GM23248 (cell line): ENCODE data around the gene PEX13. TPM values are rescaled to one million over a fixed set of nuclear protein-coding genes. Genes with fewer than 3 reads are reported as not detected.

ENCODE experiments used
- DNase-seq: peaks from one replicate; pipeline ENCODE4 v3.0.0-alpha.2; 2015
- H2AFZ ChIP-seq: fragments of 200-600 bp; sonication (generic); 2 replicates; pipeline ENCODE4 v1.6.1; 2016; ENCODE audit warnings: antibody characterized with exemption
- H3F3A ChIP-seq: fragments of 200-600 bp; sonication (generic); 2 replicates; pipeline ENCODE4 v1.6.1; 2016; ENCODE audit warnings: mild to moderate bottlenecking, antibody characterized with exemption, mixed run types; ENCODE audit not compliant: insufficient read depth
- H3K27ac ChIP-seq: fragments of 200-600 bp; sonication (generic); 2 replicates; pipeline ENCODE4 v1.5.1; 2016; ENCODE audit warnings: mild to moderate bottlenecking
- H3K27me3 ChIP-seq: fragments of 200-600 bp; sonication (generic); replicated peaks from 2 replicates; pipeline ENCODE4 v1.6.1; 2016; ENCODE audit warnings: mild to moderate bottlenecking; ENCODE audit not compliant: insufficient read depth
- H3K36me3 ChIP-seq: fragments of 200-600 bp; sonication (generic); 2 replicates; pipeline ENCODE4 v1.6.1; 2016; ENCODE audit warnings: low read depth, mild to moderate bottlenecking
- H3K4me1 ChIP-seq: fragments of 200-600 bp; sonication (generic); 2 replicates; pipeline ENCODE4 v1.6.1; 2016; ENCODE audit warnings: mild to moderate bottlenecking; ENCODE audit not compliant: insufficient read depth
- H3K4me2 ChIP-seq: fragments of 200-600 bp; sonication (generic); one replicate; pipeline ENCODE4 v1.6.1; 2016; ENCODE audit warnings: mild to moderate bottlenecking; ENCODE audit not compliant: unreplicated experiment
- H3K4me3 ChIP-seq: fragments of 200-600 bp; sonication (generic); 2 replicates; pipeline ENCODE4 v1.5.1; 2016; ENCODE audit warnings: mild to moderate bottlenecking
- H3K79me2 ChIP-seq: fragments of 200-600 bp; sonication (generic); 2 replicates; pipeline ENCODE4 v1.6.1; 2016; ENCODE audit warnings: mild to moderate bottlenecking; ENCODE audit not compliant: insufficient read depth
- H3K9ac ChIP-seq: fragments of 200-600 bp; sonication (generic); 2 replicates; pipeline ENCODE4 v1.6.1; 2016; ENCODE audit warnings: mild to moderate bottlenecking
- H3K9me2 ChIP-seq: fragments of 200-600 bp; sonication (generic); 2 replicates; pipeline ENCODE4 v1.6.1; 2016; ENCODE audit warnings: mixed run types, mild to moderate bottlenecking, moderate library complexity; ENCODE audit not compliant: insufficient read depth
- H3K9me3 ChIP-seq: fragments of 200-600 bp; sonication (generic); one replicate; pipeline ENCODE4 v1.6.1; 2017; ENCODE audit warnings: low read depth
- H4K20me1 ChIP-seq: fragments of 200-600 bp; sonication (generic); 2 replicates; pipeline ENCODE4 v1.6.0; 2016; ENCODE audit not compliant: insufficient read depth
- EZH2 ChIP-seq: fragments of 200-600 bp; sonication (generic); IDR thresholded peaks from 2 replicates; pipeline ENCODE4 v1.6.1; 2018; ENCODE audit warnings: antibody characterized with exemption, mild to moderate bottlenecking; ENCODE audit not compliant: insufficient read depth, poor library complexity, severe bottlenecking
- EZH2phosphoT487 ChIP-seq: fragments of 200-600 bp; sonication (generic); IDR thresholded peaks from 2 replicates; pipeline ENCODE4 v1.6.1; 2018; ENCODE audit warnings: antibody characterized with exemption, moderate library complexity, mild to moderate bottlenecking, low read depth; ENCODE audit not compliant: insufficient read depth
- WGBS, 2 experiments: methylation state at CpG; one replicate each; pipeline ENCODE4 v1.1.6; 2015 to 2017; ENCODE audit warnings: low lambda C conversion rate in 2 of 2, low coverage in 1 of 2; ENCODE audit errors: missing lambda C conversion rate in 2 of 2; 5-methylcytosine and 5-hydroxymethylcytosine counted together
- in situ Hi-C: fragments of 300-500 bp; cut with MboI; formaldehyde crosslinking; loops from 2 replicates; pipeline ENCODE4 v1.15.0; 2020
- polyA plus RNA-seq: library from polyadenylated mRNA; unstranded; fragments of >200 nt; fragmentation: Nextera tagmentation; extraction: Ambion mirVana; gene quantifications from 2 replicates; pipeline ENCODE4 v1.2.1, GENCODE V29; 2016
- total RNA-seq: library from RNA; depleted of rRNA; stranded (reverse); fragments of >200 nt; shearing (Covaris generic); gene quantifications from 2 replicates; pipeline ENCODE4 v1.2.3, GENCODE V29; 2014

The PEX13 gene
- total and polyA plus RNA-seq, 2 experiments from 2014 or later, result 22.4 to 43.6 TPM

- Histone ChIP-seq H2AFZ (no peak overlapping the region), H3K4me3 (no peak overlapping the region), H3K4me1 (no peaks in the 10 kb centered on the region), H3K4me2 (no peak overlapping the region), H3K27ac (no peak overlapping the region), H3K9me2 (no peaks in the 10 kb centered on the region), H3F3A (no peaks in the 10 kb centered on the region), H3K9ac (no peak overlapping the region), H3K36me3 (no peaks in the 10 kb centered on the region), H3K79me2 (no peaks in the 10 kb centered on the region), H4K20me1 (no peaks in the 10 kb centered on the region), H3K27me3 (no peaks in the 10 kb centered on the region), H3K9me3 (no peaks in the 10 kb centered on the region)
- no peak for DNase-seq
- WGBS, 2 experiments, result 92 to 95% methylated on average over 3 of the region's 3 CpGs
- in situ Hi-C loops, result loop anchor here (25.0 kb wide), 1 partner anchor 264 kb away; no protein-coding TSS in a partner anchor
- TF ChIP-seq EZH2 (no peak), EZH2phosphoT487 (no peak)
Observed at GRCh38 chr2:60976256-60976850, 41.2 kb upstream of the PEX13 start.

GRCh38 chr2:60976875-60977561, 40.5 kb upstream of the PEX13 start:
- Histone ChIP-seq H3K36me3 (no peaks in the 10 kb centered on the region), H3K9me3 (no peaks in the 10 kb centered on the region), H3K4me2 (no peak overlapping the region), H3K4me3 (no peak overlapping the region), H3F3A (no peaks in the 10 kb centered on the region), H3K27me3 (no peaks in the 10 kb centered on the region), H3K79me2 (no peaks in the 10 kb centered on the region), H3K4me1 (no peaks in the 10 kb centered on the region), H4K20me1 (no peaks in the 10 kb centered on the region), H3K9me2 (no peaks in the 10 kb centered on the region), H3K27ac (no peak overlapping the region), H2AFZ (no peak overlapping the region), H3K9ac (no peak overlapping the region)
- in situ Hi-C loops, result loop anchor here (25.0 kb wide), 1 partner anchor 265 kb away; no protein-coding TSS in a partner anchor
- 76 to 78% methylated on average over 5 of the region's 5 CpGs for WGBS, 2 experiments
- TF ChIP-seq EZH2, result no peak
- TF ChIP-seq EZH2phosphoT487, result no peak
- no peak for DNase-seq

- Histone ChIP-seq H3K27ac (no peak overlapping the region), H3K79me2 (no peaks in the 10 kb centered on the region), H3K9me2 (no peaks in the 10 kb centered on the region), H3K4me3 (no peak overlapping the region), H4K20me1 (no peaks in the 10 kb centered on the region), H3K9me3 (no peaks in the 10 kb centered on the region), H3K9ac (no peak overlapping the region), H3K4me1 (no peaks in the 10 kb centered on the region), H3K36me3 (no peaks in the 10 kb centered on the region), H3K4me2 (no peak overlapping the region), H3K27me3 (no peaks in the 10 kb centered on the region), H2AFZ (no peak overlapping the region), H3F3A (no peaks in the 10 kb centered on the region)
- no peak for TF ChIP-seq EZH2
- TF ChIP-seq EZH2phosphoT487, result no peak
- WGBS, 2 experiments, result 55 to 56% methylated on average over 1 of the region's 1 CpG
- in situ Hi-C loops, result loop anchor here (25.0 kb wide), 1 partner anchor 265 kb away; no protein-coding TSS in a partner anchor
- no peak for DNase-seq
Observed at GRCh38 chr2:60977562-60977895, 40.0 kb upstream of the PEX13 start.

- Histone ChIP-seq H3K9me2 (no peaks in the 10 kb centered on the region), H3K9me3 (no peaks in the 10 kb centered on the region), H3F3A (no peaks in the 10 kb centered on the region), H3K9ac (no peak overlapping the region), H3K27ac (no peak overlapping the region), H3K36me3 (no peaks in the 10 kb centered on the region), H3K27me3 (no peaks in the 10 kb centered on the region), H3K4me1 (no peaks in the 10 kb centered on the region), H3K4me2 (no peak overlapping the region), H2AFZ (no peak overlapping the region), H3K4me3 (no peak overlapping the region), H4K20me1 (no peaks in the 10 kb centered on the region), H3K79me2 (no peaks in the 10 kb centered on the region)
- no peak for DNase-seq
- in situ Hi-C loops, result loop anchor here (25.0 kb wide), 1 partner anchor 267 kb away; no protein-coding TSS in a partner anchor
- no peak for TF ChIP-seq EZH2phosphoT487
- no peak for TF ChIP-seq EZH2
- WGBS, 2 experiments, result 78 to 83% methylated on average over 4 of the region's 4 CpGs
Observed at GRCh38 chr2:60979231-60979630, 38.3 kb upstream of the PEX13 start.
